ENCODE measurements around the gene KBTBD6. TPM values are rescaled to one million over a fixed set of nuclear protein-coding genes. Genes with fewer than 3 reads are reported as not detected.

KBTBD6 gene
- total and polyA plus RNA-seq, 2 of the 8 experiments (the other 6 are each of a cell fraction or from before 2014, with no cell fraction given): 4.5 to 11.3 TPM

- Histone ChIP-seq H4K5ac (ENCODE audit: insufficient read length, low read depth, low read length) (no peak overlapping the region), H3K18ac (ENCODE audit: extremely low read depth, low read length) (no peak overlapping the region), H2BK20ac (ENCODE audit: low read length) (no peak overlapping the region), H3K27me3 (replicated peaks in 1 of 4; ENCODE audit: control insufficient read depth in 3 of 4, extremely low read depth in 1 of 4, insufficient read depth in 3 of 4, low read length in 3 of 4) (no peaks in the 10 kb centered on the region), H3K23ac (ENCODE audit: insufficient read length) (no peak overlapping the region), H2BK15ac (ENCODE audit: low read length) (no peak overlapping the region), H3K4ac (replicated peaks; ENCODE audit: insufficient read length, low read depth, low read length) (no peak overlapping the region), H3K23me2 (ENCODE audit: low read depth, low read length) (no peaks in the 10 kb centered on the region; the same call in 1 of the 2 replicates), H3K79me2 (ENCODE audit: control insufficient read depth in 1 of 2, insufficient read depth in 2 of 2, low read length in 2 of 2) (no peaks in the 10 kb centered on the region), H4K20me1 (replicated peaks in 1 of 2; ENCODE audit: control insufficient read depth in 1 of 2, insufficient read depth in 2 of 2, low read length in 2 of 2) (no peaks in the 10 kb centered on the region), H3K79me1 (ENCODE audit: low read depth, low read length) (no peaks in the 10 kb centered on the region), H3K4me2 (ENCODE audit: insufficient read depth in 1 of 2, low read depth in 2 of 2, low read length in 2 of 2) (no peak overlapping the region), H3K27ac (ENCODE audit: low read depth, low read length) (no peak overlapping the region), H2BK5ac (ENCODE audit: low read depth, low read length) (no peak overlapping the region), H4K91ac (replicated peaks; ENCODE audit: insufficient read length, low read length) (no peak overlapping the region), H3K9me3 (ENCODE audit: insufficient read depth in 2 of 2, low read depth in 1 of 2, low read length in 1 of 2) (no peaks in the 10 kb centered on the region), H3K9ac (replicated peaks in 1 of 4; ENCODE audit: extremely low read depth in 1 of 4, low read depth in 3 of 4, low read length in 3 of 4) (no peak overlapping the region), H3K4me3 (ENCODE audit: extremely low read depth in 1 of 4, insufficient read depth in 2 of 4, low read depth in 3 of 4, low read length in 4 of 4) (no peak overlapping the region), H2AFZ (ENCODE audit: low read length) (no peak overlapping the region), H4K8ac (ENCODE audit: extremely low read depth, insufficient read depth, low read length) (no peak overlapping the region), H2BK12ac (ENCODE audit: low read depth, low read length) (no peak overlapping the region), H2BK120ac (replicated peaks; ENCODE audit: low read depth, low read length) (no peak overlapping the region), H3K4me1 (replicated peaks in 1 of 4; ENCODE audit: control insufficient read depth in 3 of 4, insufficient read depth in 4 of 4, low read length in 3 of 4) (peaks cover 0 to 4% (median 4%) of the 10 kb centered on the region in 4 experiments; a peak in 3 of 7 replicates), H3K56ac (replicated peaks; ENCODE audit: insufficient read length, low read depth, low read length) (no peak overlapping the region), H2AK5ac (ENCODE audit: low read depth, low read length) (no peak overlapping the region), H3K36me3 (ENCODE audit: control insufficient read depth in 2 of 4, insufficient read depth in 4 of 4, low read length in 3 of 4) (peaks cover 0 to 26% (median 4%) of the 10 kb centered on the region in 4 experiments; a peak in 6 of 8 replicates), H3K14ac (ENCODE audit: insufficient read length) (no peak overlapping the region)
- CTCF ChIA-PET (ENCODE audit: partially characterized antibody): interaction anchor here (0.8 to 1.8 kb wide), 3 partner anchors 12 to 113 kb away, joined by 3 to 5 read pairs (median 3); no protein-coding TSS in a partner anchor
- FAIRE-seq (peak; percentile 60), DNase-seq (ENCODE audit: low read depth in 1 of 2, low spot score in 2 of 2) (peak in 1 of 2 experiments; percentile 53)
- no peak for TF ChIP-seq SAP30 (IDR thresholded peaks at IDR 0.05; ENCODE audit: insufficient read depth, insufficient replicate concordance, low read length)
- 0 out of 2 replicates have a peak, but pooled peaks have one; percentile 49 for TF ChIP-seq SP1 (IDR thresholded peaks at IDR 0.05; ENCODE audit: low read depth, low read length)
- no peak for TF ChIP-seq SRF (IDR thresholded peaks at IDR 0.05; ENCODE audit: low read depth, low read length)
- no peak for TF ChIP-seq BCL11A (IDR thresholded peaks at IDR 0.05; ENCODE audit: low read depth in 2 of 2, low read length in 2 of 2)
- peak; percentile 85; the same call in 1 of the 2 replicates for TF ChIP-seq POU5F1 (IDR thresholded peaks at IDR 0.05; ENCODE audit: low read depth, low read length)
- peak; percentile 71 for TF ChIP-seq RFX5 (IDR thresholded peaks at IDR 0.05; ENCODE audit: borderline replicate concordance, low read depth, low read length)
- no peak for TF ChIP-seq NANOG (IDR thresholded peaks at IDR 0.05; ENCODE audit: insufficient read depth, low read depth, low read length, poor library complexity, severe bottlenecking)
- POLR2A ChIA-PET (ENCODE audit: partially characterized antibody): interaction anchor here (1.5 kb wide), 1 partner anchor 25 kb away, joined by 8 read pairs; the partner anchor contains the start of gene WBP4
- WGBS, 2 experiments (ENCODE audit: extremely low coverage in 1 of 2, insufficient coverage in 1 of 2, insufficient read length in 1 of 2, insufficient replicate concordance in 2 of 2, low coverage in 1 of 2, low lambda C conversion rate in 2 of 2, missing lambda C conversion rate in 1 of 2): 65% methylated on average over 2 of the region's 2 CpGs; no CpG with 5 or more reads in 1 of the 2 experiments
Measured at GRCh38 chr13:41085961-41086585, 46.5 kb downstream of the KBTBD6 start.

Data from H1 (cell line).